ENCODE measurements around the gene TRIM2.

DNA sequence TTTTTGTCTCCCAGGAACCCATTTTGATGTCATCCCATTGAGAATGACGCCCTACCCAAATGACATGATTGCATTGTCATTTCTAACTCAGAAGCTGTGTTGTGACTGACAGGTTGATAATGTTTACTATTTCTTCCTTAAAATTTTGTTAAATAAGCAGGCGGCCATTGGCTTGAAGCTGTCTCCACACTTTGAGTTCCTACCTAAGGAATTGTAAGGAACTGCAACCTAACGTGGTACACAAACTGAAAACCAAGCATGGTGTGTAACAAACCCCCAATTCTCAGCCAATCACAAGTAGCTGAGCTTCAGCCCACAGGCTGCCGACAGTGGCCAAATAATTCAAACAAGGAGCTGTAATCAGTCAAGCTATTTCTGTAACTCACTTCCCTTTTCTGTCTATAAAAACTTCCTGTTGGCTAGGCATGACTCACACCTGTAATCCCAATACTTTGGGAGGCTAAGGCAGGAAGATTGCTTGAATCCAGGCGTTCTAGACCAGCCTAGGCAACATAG lies 137.4 kb downstream of the TRIM2 start:
- no peak for TF ChIP-seq POLR2AphosphoS5 (IDR thresholded peaks at IDR 0.05)
- no peak for TF ChIP-seq CTCF (IDR thresholded peaks at IDR 0.05)
- no peak for TF ChIP-seq EP300 (IDR thresholded peaks at IDR 0.05; ENCODE audit: low read depth)

All from transverse colon (tissue), 4 donors.